ENCODE results near the gene TM9SF2.

The TM9SF2 gene

DNA sequence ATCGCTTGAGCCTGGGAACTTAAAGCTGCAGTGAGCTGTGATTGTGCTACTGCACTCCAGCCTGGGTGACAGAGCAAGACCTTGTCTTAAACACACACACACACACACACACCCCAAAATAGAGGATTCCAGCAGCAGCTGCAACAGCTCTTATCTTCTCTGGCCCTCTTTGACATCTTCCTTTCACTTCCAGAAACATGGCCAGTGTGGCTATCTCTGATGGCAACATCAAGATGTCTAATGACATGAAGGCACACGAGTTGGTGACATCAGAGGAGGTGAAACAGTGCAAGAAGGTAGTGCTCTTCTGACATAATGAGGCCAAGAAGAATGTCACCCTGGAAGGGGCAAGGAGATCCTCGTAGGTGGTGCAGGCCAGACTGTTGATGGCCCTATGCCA is 81.2 kb downstream of the TM9SF2 start:
- no peak for DNase-seq

DNA sequence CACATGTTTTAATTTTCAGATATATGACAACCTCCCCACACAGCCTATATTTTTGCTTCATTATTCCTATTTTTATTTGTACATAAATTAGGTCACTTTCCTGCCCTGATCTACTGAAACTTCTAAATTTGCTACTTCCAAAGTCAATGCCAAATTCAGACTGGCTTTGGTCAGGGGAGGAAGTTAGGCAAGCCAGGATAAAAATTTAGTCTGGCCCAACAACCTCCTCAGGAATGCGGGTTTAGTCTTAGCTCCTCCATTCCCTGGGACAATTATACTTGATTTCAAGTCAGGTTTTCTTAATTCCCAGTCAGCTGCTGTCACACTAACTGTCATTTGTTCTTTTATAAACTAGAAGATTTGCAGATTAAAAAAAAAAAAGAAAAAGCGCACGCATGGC is 84.3 kb downstream of the TM9SF2 start:
- DNase-seq: no peak

DNA sequence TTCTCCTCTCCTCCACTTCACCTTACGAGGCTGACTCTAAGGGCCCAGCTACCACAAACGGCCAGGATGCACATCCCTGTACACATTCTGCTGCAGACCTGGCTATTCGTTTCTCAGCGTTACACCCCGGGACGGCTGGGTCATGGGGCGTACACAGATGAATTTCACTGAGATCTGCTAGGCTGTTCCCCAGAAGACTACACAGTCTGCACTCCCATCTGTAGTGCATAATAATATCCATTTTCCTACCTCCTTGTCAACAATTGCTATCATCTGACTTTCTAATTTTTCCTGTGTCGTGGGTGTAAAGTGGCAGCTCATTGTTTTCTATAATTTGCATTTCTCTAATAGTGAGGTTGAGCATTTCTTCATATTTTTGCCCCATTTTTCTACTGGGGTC is 85.7 kb downstream of the TM9SF2 start:
- no peak for DNase-seq

DNA sequence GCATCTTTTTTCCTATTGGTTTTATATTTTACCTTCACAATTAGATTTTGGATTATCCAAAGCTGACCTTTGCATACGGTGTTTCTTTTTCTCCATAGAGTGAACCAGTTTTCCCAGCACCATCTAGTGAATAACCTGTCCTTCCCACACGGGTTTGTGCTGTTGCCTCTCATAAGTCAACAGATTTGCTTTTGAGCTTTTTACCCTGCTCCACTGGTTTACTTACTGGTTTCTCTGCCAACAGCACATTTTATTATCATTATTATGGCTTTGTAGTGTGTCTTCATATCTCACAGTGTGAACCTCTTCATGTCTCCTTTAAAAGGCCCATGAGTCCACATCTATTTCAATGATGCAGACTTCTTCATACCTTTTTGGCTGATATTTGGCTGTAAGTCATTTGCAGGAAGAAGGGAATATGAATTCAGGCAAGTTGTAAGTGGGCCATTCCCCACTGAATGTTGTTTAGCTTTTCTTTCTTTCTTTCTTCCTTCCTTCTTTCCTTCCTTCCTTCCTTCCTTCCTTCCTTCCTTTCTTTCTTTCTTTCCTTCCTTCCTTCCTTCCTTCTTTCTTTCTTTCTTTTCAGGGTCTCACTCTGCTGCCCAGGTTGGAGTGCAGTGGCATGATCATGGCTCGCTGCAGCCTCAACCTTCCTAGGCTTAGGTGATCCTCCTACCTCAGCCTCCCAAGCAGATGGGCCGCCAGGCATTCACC is 86.8 kb downstream of the TM9SF2 start:
- DNase-seq: no peak

DNA sequence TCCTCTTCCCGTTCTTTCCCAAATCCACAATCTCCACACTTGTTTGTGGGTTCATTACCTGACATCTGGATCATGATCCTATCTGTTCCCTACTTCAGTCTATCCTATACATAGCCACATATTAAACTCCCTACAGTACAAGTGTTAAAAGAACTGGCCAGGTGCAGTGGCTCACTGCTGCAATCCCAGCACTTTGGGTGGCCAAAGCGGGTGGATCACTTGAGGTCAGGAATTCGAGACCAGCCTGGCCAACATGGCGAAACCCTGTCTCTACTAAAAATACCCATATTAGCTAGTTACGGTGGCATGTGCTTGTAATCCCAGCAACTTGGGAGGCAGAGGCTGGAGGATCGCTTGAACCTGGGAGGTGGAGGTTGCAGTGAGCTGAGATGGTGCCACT is 88.3 kb downstream of the TM9SF2 start:
- no peak for DNase-seq

DNA sequence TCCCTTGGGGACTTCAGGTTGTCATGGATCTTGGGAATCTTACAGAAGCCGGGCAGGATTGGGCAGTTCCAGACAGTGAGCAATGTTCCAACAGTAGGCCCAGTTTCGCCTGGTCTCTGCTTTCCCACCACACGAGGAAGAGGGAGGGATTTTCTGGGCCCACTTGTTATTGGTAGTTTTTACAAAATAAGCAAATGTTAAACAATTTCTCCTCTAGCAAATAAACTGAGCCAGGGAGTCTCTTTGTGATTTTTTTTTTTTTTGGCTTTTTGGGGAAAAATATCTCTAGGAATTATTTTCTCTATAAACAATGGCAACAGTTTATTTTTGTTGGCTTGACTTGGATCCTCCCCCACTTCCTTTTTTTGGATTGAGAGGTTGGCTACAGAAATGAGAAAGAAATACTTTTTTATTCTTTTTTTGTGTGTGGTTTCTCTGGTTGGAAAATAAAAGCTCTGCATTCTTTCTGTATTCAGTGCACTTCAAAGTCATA is 89.3 kb downstream of the TM9SF2 start:
- no peak for DNase-seq

DNA sequence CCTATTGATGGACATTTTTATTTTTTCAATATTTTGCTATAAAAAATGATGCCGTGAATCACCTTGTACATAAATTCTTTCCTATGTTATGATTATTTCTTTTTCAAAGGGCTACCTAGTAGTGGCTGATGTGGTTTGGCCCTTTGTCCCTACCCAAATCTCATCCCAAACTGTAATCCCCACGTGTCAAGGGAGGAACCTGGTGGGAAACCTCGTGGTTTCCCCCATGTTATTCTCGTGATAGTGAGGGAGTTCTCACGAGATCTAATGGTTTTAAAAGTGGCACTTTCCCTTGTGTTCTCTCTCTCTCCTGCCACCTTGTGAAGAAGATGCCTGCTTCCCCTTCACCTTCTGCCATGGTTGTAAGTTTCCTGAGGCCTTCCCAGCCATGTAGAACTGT is 94.9 kb downstream of the TM9SF2 start:
- DNase-seq: no peak

DNA sequence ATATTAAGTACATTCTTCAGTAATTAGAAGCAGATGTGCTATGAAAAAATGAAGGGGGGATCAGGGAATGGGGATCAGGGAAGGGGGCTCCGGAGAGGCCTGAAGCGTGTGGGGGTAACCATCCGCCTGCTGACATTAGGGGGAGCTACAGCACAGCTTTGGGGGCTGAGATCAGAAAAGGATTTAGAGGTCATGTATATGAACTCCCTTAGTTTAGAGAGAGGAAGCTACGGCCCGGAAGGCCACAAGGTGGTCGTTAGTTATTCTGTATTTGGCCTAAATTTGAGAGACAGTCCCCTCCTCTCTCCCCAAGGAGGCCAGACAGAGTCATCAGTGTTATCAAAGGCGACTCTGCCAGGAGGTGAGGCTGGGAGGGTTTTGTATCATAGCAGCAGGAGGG is 99.0 kb downstream of the TM9SF2 start:
- DNase-seq: no peak

DNA sequence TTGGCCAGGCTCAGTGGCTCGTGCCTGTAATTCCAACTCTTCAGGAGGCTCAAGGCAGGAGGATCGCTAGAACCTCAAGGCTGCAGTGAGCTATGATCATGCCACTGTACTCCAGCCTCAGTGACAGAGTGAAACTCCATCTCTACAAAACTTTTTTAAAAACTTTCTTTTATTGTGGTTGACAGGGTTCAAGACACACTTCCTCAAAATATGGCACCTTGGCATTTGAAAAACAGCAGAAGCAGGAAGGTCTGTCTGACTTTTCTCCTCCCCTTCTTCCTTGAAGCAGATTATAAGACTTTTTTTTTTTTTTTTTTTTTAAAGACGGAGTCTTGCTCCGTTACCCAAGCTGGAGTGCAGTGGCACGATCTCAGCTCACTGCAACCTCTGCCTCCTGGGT is 100.3 kb downstream of the TM9SF2 start:
- no peak for DNase-seq

DNA sequence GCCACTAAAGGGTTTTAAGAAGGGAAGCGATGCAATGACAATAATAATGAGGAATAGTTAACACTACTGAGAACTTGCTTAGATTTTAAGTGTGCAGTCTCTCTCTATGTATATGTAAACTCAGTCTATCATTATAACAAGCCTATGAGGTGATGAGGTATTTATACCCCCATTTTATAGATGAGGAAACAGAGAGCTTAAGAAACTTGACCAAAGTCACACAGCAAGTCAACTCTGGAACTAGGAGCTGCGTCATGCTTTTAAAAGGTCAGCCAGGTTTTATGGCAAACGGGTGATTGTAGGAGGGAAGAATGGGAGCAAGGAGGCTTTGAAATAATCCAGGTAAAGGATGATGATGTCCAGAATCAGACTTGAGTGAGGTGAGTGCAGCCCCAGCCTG is 103.4 kb downstream of the TM9SF2 start:
- no peak for DNase-seq

DNA sequence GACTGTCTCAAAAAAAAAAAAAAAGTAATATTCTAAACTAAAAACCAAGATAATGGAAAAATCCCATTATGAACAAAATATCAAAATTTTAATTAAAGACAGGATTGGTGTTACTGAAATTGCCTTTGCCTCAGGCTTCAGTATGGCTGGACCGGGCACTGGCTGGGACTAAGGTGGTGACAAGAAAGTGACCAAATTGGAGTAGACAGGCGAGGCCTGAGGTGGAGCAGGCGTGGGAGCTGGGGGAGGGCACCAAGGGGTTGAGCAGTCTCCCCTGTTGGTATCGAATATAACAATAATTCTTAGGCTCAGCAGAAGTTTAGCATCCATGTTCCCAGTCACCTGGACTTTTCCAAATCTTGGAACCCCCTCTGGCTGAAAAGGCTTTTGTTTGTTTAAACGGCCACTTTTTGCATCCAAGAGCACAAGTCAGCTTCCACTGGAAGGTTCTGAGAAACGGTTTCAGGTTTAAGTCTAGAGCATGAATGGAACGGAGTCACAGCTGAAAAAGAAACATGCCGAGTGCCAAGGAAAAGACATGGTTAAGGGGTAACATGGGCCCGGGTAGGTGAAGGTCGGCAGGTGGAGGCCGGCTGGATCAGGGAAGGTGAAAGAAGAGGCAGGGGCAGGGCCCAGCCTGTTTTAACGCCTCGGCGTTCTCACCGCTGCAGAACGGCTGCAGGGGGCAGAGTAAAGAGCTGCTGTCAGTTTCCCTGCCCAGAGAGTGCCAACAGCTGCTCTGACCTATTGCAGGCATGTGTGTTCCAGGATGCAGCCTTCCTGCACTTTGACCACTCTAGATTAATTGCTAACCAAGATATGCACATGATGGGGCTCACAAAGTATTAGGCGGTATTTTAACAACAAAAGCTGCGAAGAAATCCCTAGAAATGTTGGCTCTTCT is 104.4 kb downstream of the TM9SF2 start:
- peak in 2 of 4 experiments; percentile 27 to 40 for DNase-seq

DNA sequence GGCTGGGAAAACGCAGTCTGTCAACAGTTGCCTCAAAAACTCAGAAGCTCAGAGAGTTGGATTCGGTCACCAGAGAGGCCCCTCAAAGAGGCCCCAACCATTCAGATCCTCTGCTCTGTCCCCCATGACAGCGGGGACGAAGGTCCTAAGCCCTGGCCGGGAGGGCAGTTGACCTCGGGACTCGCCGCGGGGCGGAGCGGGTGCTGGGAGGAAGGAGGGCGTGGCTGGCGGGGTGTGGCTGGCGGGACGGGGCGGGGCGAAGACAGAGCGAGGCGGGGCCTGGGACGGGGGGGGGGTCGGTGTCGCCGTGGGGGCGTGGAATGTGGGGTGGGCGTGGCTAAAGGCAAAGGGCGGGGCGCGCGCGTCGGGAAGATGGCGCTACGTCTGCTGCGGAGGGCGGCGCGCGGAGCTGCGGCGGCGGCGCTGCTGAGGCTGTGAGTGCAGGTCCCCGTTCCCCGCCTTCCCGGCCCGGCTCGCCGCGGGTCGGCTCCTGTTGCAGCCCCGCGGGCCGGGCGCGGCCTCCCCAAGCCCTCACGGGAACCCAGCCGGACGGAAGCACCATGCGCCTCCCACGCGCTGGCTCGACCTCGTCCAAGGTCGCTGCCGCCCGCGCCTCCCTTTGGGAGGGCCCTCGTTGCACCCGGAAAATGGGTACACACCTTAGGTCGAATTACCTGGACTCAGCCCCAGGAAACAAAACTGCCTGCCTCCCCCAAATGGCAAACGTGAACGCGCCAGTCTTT is 105.2 kb downstream of the TM9SF2 start, which contains the start of gene CLYBL:
Gene CLYBL (plus strand): TSS at position 367 of the 743 bp plus-strand sequence.
- DNase-seq: peak; percentile 86 to 92 (median 90)

DNA sequence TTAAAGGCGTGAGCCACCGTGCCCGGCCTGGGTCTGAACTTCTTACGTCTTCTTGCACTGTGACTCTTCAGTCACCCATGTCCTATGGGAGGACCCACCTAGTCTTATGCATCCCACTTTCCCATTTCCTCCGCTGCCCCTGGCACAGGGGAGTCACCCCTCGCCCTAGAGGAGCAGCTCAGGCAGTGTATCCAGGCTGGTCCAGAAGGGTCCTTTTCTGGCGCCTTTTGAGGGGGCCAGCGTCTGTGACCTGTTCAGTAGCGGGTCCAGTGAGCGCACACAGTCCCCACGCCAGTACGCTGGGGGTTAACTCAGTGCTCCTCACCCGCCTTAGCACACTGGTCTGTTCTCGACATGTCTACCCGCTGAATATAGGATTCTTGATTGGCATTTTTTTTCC is 107.1 kb downstream of the TM9SF2 start:
- no peak for DNase-seq

DNA sequence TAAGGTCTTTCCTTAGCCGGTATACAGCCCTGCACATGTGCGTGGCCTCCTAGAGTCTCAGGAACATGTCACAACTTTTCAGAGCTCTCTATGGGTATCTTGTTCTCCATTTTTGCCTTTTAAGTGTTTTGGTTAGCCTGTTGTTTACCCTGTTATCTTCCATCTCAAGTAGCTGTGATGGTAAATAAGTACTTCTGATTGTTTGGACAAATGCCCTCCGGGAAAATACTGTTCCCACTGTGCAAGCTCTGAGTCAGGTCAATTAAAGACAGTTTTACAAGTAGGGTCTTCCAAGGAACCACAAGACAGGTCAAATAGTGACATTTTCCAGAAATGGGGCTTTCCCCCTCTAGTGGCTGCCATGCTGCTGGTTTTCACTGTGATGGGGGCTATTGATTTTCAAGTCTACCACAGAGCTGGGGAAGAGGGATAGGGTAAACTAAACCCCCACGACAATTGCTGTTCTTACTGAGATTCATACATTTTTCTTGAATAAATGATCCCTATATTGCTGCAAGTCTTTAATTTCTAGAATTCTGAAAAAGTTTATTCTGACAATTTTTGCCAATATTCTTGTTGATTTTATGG is 109.5 kb downstream of the TM9SF2 start:
- DNase-seq: no peak
